Endothelial cell of umbilical vein (primary cell): Measurements from ENCODE around the gene ANO6. TPM values are rescaled to one million over a fixed set of nuclear protein-coding genes. Genes with fewer than 3 reads are reported as not detected.

Experiments used
- BruUV-seq: library from RNA; stranded (reverse); fragments of 400-500 nt; replicated peaks from 2 replicates; lab custom pipeline; 2021; lab: Mats Ljungman, UMichigan
- CTCF ChIA-PET: fragments of 300-600, 350-600 bp; sonication (Branson Sonifier 250); formaldehyde crosslinking; loops from one replicate; lab custom pipeline; 2021; ENCODE audit warnings: antibody characterized with exemption, inconsistent platforms; lab: Charles Lee
- POLR2A ChIA-PET: fragments of 300-600, 350-600 bp; sonication (Branson Sonifier 250); formaldehyde crosslinking; loops from one replicate; lab custom pipeline; 2021; ENCODE audit warnings: antibody characterized with exemption, inconsistent platforms; lab: Charles Lee
- DNase-seq: peaks from one replicate; pipeline ENCODE4 v3.0.0-alpha.2; 2011; ENCODE audit warnings: low read depth, low spot score
- FAIRE-seq: peaks from 2 replicates; lab custom pipeline; 2011; peaks lifted over from hg19 to GRCh38; lab: Jason Lieb, UNC
- H2AFZ ChIP-seq: 2 replicates; pipeline ENCODE4 v1.6.0; 2012; ENCODE audit warnings: low read depth, low read length, control low read depth, inconsistent platforms
- H3K27ac ChIP-seq: 2 replicates; pipeline ENCODE4 v1.5.1; 2011; ENCODE audit warnings: low read depth, mild to moderate bottlenecking, control low read depth, low read length, moderate library complexity; ENCODE audit not compliant: insufficient read depth
- H3K27me3 ChIP-seq, 2 experiments: 2 replicates each; pipeline versions ENCODE4 v1.6.0 to v1.6.1; 2011; ENCODE audit warnings: low read length in 2 of 2, mixed read lengths in 1 of 2; ENCODE audit not compliant: control insufficient read depth in 2 of 2, insufficient read depth in 2 of 2
- H3K36me3 ChIP-seq, 2 experiments: 2 replicates in 1 of 2; 3 replicates in 1 of 2; pipeline ENCODE4 v1.5.1; 2011; ENCODE audit warnings: low read length in 2 of 2, mild to moderate bottlenecking in 1 of 2, moderate library complexity in 1 of 2; ENCODE audit not compliant: control insufficient read depth in 2 of 2, insufficient read depth in 2 of 2; ENCODE audit errors: extremely low read depth in 1 of 2
- H3K4me1 ChIP-seq: 3 replicates; pipeline ENCODE4 v1.5.1; 2011; ENCODE audit warnings: mild to moderate bottlenecking, low read length; ENCODE audit not compliant: control insufficient read depth, insufficient read depth; ENCODE audit errors: extremely low read depth
- H3K4me2 ChIP-seq: 2 replicates; pipeline ENCODE4 v1.6.1; 2011; ENCODE audit warnings: low read length, control low read depth, mixed read lengths; ENCODE audit not compliant: insufficient read depth
- H3K4me3 ChIP-seq, 3 experiments: fragments of 200-600 bp in 1 of 3; sonication (generic), shearing (Covaris generic) in 1 of 3; replicated peaks in 1 of 3; 2 replicates each; pipeline ENCODE4 v1.5.1; 2011 to 2016; ENCODE audit warnings: control low read depth in 3 of 3, low read length in 3 of 3, mild to moderate bottlenecking in 2 of 3, inconsistent platforms in 1 of 3, low read depth in 1 of 3, moderate library complexity in 1 of 3; ENCODE audit not compliant: insufficient read depth in 1 of 3
- H3K79me2 ChIP-seq: 2 replicates; pipeline ENCODE4 v1.6.0; 2012; ENCODE audit warnings: low read length, inconsistent platforms; ENCODE audit not compliant: control insufficient read depth, insufficient read depth
- H3K9ac ChIP-seq: replicated peaks from 2 replicates; pipeline ENCODE3; 2011; ENCODE audit warnings: low read length, control low read depth; ENCODE audit not compliant: insufficient read depth; ENCODE audit errors: extremely low read depth
- H3K9me1 ChIP-seq: replicated peaks from 3 replicates; pipeline ENCODE4 v1.6.0; 2011; ENCODE audit warnings: mild to moderate bottlenecking, low read length; ENCODE audit not compliant: control insufficient read depth, insufficient read depth; ENCODE audit errors: extremely low read depth
- H3K9me3 ChIP-seq: replicated peaks from 2 replicates; pipeline ENCODE4 v1.5.1; 2012; ENCODE audit warnings: low read length, inconsistent platforms; ENCODE audit not compliant: control insufficient read depth, insufficient read depth
- H4K20me1 ChIP-seq: replicated peaks from 2 replicates; pipeline ENCODE3; 2011; ENCODE audit warnings: mild to moderate bottlenecking, low read length; ENCODE audit not compliant: control insufficient read depth, insufficient read depth; ENCODE audit errors: extremely low read depth
- EZH2 ChIP-seq: IDR thresholded peaks from 2 replicates; pipeline ENCODE4 v1.6.1; 2012; ENCODE audit warnings: borderline replicate concordance, low read depth, mild to moderate bottlenecking, moderate library complexity, low read length, inconsistent platforms; ENCODE audit not compliant: severe bottlenecking
- FOS ChIP-seq: IDR thresholded peaks from 2 replicates; pipeline ENCODE4 v1.6.1; 2011; ENCODE audit warnings: mild to moderate bottlenecking, low read length, moderate library complexity, borderline replicate concordance; ENCODE audit not compliant: insufficient read depth
- GATA2 ChIP-seq: IDR thresholded peaks from 2 replicates; pipeline ENCODE4 v1.7.0; 2011; ENCODE audit warnings: low read depth, mild to moderate bottlenecking, moderate library complexity, mixed read lengths, low read length; ENCODE audit not compliant: insufficient read length, insufficient read depth
- JUN ChIP-seq: IDR thresholded peaks from 2 replicates; pipeline ENCODE4 v1.6.1; 2011; ENCODE audit warnings: borderline replicate concordance, low read depth; ENCODE audit not compliant: insufficient read length, insufficient read depth
- MYC ChIP-seq: IDR thresholded peaks from one replicate; pipeline ENCODE4 v1.6.1; 2011; ENCODE audit warnings: mild to moderate bottlenecking, low read depth, low read length
- POLR2A ChIP-seq: IDR thresholded peaks from 2 replicates; pipeline ENCODE4 v1.6.1; 2012; ENCODE audit warnings: low read depth, mild to moderate bottlenecking, control low read depth, low read length
- POLR2AphosphoS5 ChIP-seq: IDR thresholded peaks from 2 replicates; pipeline ENCODE4 v1.6.1; 2012; ENCODE audit warnings: low read depth, mild to moderate bottlenecking, control low read depth, low read length, moderate library complexity; ENCODE audit not compliant: insufficient read depth
- dilution Hi-C: fragments of 300-500 bp; cut with MboI; formaldehyde crosslinking; loops from one replicate; pipeline ENCODE4 v1.15.0; 2019; ENCODE audit warnings: low sequenced_read_pairs; ENCODE audit not compliant: extremely low pct_ligation_motif_present
- intact Hi-C: fragments of 100-400 bp; cut with micrococcal nuclease; formaldehyde crosslinking; loops from one replicate; pipeline ENCODE4 v1.10.0; 2022
- polyA plus RNA-seq, 4 experiments: library from polyadenylated mRNA; depleted of rRNA in 3 of 4; stranded (reverse) in 3 of 4; unstranded in 1 of 4; fragments of >200 nt; gene quantifications; 2 replicates each; pipeline versions ENCODE4 v1.2.1 to v1.2.3, GENCODE V29; 2011 to 2012; ENCODE audit warnings: missing spikeins in 1 of 4
- total RNA-seq: library from RNA; stranded (reverse); gene quantifications from 2 replicates; pipeline ENCODE4 v1.2.3, GENCODE V29; 2021
- TF ChIP-seq, protein P1 (sequence below): IDR thresholded peaks from 2 replicates; pipeline ENCODE4 v1.6.1; 2011; ENCODE audit not compliant: insufficient read depth, insufficient read length
- TF ChIP-seq, protein P2 (sequence below), 2 donors: IDR thresholded peaks; 1 replicate in 1 of 2; 2 replicates in 1 of 2; pipeline ENCODE4 v1.5.1; 2011; ENCODE audit warnings: low read length in 2 of 2, mild to moderate bottlenecking in 2 of 2, moderate library complexity in 2 of 2, control low read depth in 1 of 2, inconsistent platforms in 1 of 2, low read depth in 1 of 2; ENCODE audit not compliant: insufficient read depth in 1 of 2; ENCODE audit errors: extremely low read depth in 1 of 2

The ANO6 gene
- total and polyA plus RNA-seq, 2 donors (not counting 3 experiments of a cell fraction or from before 2014, with no cell fraction given), result 21.3 to 67.6 TPM

DNA sequence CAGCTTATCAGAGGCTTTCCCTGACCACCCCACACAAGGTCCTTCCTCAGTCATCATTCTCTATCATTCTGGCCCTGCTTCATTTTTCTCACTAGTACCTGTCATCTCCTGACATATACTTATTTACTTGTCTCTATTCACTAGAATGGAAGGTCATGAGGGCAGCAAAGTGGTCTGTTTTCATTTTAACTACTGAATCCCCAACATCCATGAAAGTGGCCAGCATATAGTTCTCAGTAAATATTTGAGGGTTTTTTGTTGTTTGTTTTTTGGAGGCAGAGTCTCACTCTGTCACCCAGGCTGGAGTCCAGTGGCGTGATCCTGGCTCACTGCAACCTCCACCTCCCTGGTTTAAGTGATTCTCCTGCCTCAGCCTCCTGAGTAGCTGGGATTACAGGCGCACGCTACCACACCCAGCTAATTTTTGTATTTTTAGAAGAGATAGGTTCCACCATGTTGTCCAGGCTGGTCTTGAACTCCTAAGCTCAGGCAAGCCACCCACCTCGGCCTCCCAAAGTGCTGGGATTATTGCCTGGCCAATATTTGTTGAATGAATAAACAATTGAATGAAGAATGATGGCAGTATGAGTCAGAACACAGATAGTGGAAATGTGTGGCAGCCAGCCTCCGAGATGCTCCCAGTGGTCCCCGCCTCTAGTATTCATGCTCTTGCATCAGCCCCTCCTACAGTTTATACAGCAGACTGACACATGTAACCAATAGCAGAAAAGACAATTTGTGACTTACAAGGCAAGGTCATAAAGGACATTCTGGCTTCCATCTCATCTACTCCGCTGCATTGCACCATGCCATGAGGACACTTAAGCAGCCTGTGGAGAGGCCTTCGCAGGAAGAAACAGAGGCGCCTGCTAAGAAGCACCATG, 7.0 kb upstream of the ANO6 start:
- H3K4me1 ChIP-seq, result peaks cover 10% of the 10 kb centered on the region
- BruUV-seq, result no TSS peak
- H3K9ac ChIP-seq, result no peak overlapping the region
- FAIRE-seq (no peak), DNase-seq (no peak)
- no peak overlapping the region for H3K27ac ChIP-seq
- intact Hi-C loops, result no loop called here
- no peaks in the 10 kb centered on the region for H3K9me1 ChIP-seq
- H3K9me3 ChIP-seq, result no peaks in the 10 kb centered on the region
- H3K27me3 ChIP-seq, result no peaks in the 10 kb centered on the region
- dilution Hi-C loops, result no loop called here
- no peak overlapping the region for H2AFZ ChIP-seq
- H3K79me2 ChIP-seq, result no peaks in the 10 kb centered on the region
- H3K4me3 ChIP-seq, result no peak overlapping the region
- H3K36me3 ChIP-seq, result no peaks in the 10 kb centered on the region
- ChIA-PET CTCF (no interaction called here), POLR2A (no interaction called here)
- H3K4me2 ChIP-seq, result no peak overlapping the region
- TF ChIP-seq FOS, result no peak
- no peaks in the 10 kb centered on the region for H4K20me1 ChIP-seq

DNA sequence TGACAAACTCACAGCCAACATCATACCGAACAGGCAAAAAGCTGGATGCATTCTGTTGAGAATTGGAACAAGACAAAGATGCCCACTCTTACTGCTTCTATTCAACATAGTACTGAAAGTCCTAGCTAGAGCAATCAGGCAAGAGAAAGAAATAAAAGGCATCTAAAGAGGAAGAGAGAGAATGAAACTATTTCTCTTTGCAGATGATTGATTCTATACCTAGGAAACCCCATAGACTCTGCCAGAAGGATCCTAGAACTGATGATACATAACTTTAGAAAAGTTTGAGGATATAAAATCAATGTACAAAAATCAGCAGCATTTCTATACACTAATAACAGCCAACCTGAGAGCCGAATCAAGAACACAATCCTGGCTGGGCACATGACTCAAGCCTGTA, 6.1 kb upstream of the ANO6 start:
- no peaks in the 10 kb centered on the region for H3K9me1 ChIP-seq
- no peak for DNase-seq
- no peak overlapping the region for H3K9ac ChIP-seq
- BruUV-seq, result no TSS peak
- H3K27me3 ChIP-seq, result no peaks in the 10 kb centered on the region
- intact Hi-C loops, result no loop called here
- ChIA-PET POLR2A (interaction anchor here (0.7 kb wide), 1 partner anchor 13 kb away, joined by 6 read pairs; no protein-coding TSS in a partner anchor), CTCF (interaction anchor here (0.6 to 1.3 kb wide), 3 partner anchors 17 to 59 kb away, joined by 3 to 6 read pairs (median 5); no protein-coding TSS in a partner anchor)
- H2AFZ ChIP-seq, result no peak overlapping the region
- H3K4me1 ChIP-seq, result peaks cover 14% of the 10 kb centered on the region
- H3K4me3 ChIP-seq, result no peak overlapping the region
- TF ChIP-seq JUN, result no peak
- TF ChIP-seq POLR2A, result no peak
- TF ChIP-seq EZH2, result no peak
- TF ChIP-seq, protein P1, sequence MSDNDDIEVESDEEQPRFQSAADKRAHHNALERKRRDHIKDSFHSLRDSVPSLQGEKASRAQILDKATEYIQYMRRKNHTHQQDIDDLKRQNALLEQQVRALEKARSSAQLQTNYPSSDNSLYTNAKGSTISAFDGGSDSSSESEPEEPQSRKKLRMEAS, result no peak
- TF ChIP-seq GATA2, result no peak
- no peak for TF ChIP-seq FOS
- no peak for TF ChIP-seq POLR2AphosphoS5
- no peak for TF ChIP-seq MYC
- TF ChIP-seq, protein P2, sequence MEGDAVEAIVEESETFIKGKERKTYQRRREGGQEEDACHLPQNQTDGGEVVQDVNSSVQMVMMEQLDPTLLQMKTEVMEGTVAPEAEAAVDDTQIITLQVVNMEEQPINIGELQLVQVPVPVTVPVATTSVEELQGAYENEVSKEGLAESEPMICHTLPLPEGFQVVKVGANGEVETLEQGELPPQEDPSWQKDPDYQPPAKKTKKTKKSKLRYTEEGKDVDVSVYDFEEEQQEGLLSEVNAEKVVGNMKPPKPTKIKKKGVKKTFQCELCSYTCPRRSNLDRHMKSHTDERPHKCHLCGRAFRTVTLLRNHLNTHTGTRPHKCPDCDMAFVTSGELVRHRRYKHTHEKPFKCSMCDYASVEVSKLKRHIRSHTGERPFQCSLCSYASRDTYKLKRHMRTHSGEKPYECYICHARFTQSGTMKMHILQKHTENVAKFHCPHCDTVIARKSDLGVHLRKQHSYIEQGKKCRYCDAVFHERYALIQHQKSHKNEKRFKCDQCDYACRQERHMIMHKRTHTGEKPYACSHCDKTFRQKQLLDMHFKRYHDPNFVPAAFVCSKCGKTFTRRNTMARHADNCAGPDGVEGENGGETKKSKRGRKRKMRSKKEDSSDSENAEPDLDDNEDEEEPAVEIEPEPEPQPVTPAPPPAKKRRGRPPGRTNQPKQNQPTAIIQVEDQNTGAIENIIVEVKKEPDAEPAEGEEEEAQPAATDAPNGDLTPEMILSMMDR (IDR thresholded peaks at IDR 0.05; ENCODE audit: extremely low read depth in 1 of 2, insufficient read depth in 1 of 2, low read depth in 1 of 2, low read length in 2 of 2), result no peak
- dilution Hi-C loops, result no loop called here
- no peak overlapping the region for H3K27ac ChIP-seq
- H3K9me3 ChIP-seq, result no peaks in the 10 kb centered on the region
- no peak overlapping the region for H3K4me2 ChIP-seq
- no peaks in the 10 kb centered on the region for H4K20me1 ChIP-seq
- H3K79me2 ChIP-seq, result no peaks in the 10 kb centered on the region
- FAIRE-seq, result no peak
- no peaks in the 10 kb centered on the region for H3K36me3 ChIP-seq
